HG02678 (cell line): ENCODE measurements around the gene ACOXL.

Experiments
- ATAC-seq: cut with Tn5 transposase; IDR thresholded peaks from one replicate; pipeline ENCODE4 v1.9.1; 2021; ENCODE audit warnings: mild to moderate bottlenecking, moderate library complexity; ENCODE audit not compliant: unreplicated experiment

ACOXL gene

DNA sequence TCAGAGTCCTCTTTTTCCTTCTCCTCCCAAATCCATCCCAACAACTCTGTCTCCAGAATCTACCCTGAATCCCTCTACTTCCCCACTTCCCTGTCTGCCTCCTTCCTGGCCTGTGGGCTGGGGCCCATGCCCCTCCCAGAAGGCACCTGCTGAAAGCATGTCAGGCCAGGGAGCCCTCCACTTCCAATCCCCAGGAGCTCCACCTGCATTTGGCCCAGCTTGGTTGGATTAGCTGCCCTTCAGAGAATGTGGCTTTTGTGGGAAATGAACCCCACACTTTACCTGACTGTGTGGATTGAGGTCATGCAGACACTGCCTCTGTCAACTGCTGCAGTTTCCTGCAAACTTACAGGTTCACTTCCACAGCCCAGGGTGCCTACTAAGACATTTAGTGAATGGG, 58.5 kb downstream of the ACOXL start:
- no peak for ATAC-seq

DNA sequence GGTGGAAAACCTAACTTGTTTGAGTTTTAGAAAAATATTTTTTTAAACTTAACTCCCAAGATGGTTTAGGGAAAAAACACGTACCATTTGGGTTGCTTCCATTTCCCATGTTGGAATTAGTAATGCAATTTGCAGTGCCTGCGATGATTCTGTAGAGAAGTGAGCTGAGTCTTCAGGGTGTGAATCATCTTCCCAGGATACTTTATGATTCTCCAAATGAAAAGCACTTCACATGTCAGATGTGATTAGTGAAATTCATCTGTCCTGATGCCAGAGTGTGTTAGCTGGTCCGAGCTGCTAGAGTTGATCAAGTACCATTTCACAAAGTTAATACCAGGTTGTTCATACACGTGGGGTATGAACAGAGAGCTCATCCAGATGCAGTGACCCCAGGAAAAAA, 59.1 kb downstream of the ACOXL start:
- no peak for ATAC-seq

DNA sequence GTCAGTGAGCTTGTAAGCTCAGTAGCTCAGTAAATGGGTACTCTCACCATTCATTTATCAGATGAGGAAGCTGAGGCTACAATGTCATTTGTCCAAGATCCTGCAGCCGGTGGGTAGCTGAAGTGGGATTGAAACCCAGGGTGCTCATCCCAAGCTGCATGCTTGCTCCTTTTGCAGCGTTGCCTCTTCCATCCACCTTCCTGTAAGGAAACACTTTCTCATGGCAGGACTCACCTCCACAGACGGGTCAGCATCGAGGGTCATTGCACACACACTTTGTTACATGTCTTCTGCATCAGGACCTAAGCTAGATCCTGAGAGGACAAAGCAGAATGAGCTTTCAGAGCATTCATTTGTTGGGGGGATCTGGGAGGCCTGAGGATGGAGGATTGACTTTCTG, 60.7 kb downstream of the ACOXL start:
- no peak for ATAC-seq

DNA sequence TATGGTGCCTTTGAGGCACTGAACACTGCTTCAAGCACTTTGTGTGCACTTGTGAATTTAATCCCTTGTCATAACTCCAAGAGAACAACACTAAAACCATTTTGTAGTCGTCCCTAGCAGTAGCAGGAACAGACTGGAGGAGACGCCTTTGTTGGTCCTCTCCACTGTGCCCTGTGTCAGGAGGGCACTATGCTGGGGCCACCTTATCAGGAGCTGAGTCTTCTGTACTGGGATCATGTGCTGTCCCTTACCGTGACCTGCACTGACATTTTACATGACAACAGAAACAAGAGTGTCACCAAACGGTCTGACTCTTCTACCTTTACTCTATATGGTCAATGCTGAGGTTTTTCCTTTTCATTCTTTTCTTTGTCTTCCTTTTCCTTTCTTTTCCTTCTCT, 62.0 kb downstream of the ACOXL start:
- ATAC-seq = no peak

DNA sequence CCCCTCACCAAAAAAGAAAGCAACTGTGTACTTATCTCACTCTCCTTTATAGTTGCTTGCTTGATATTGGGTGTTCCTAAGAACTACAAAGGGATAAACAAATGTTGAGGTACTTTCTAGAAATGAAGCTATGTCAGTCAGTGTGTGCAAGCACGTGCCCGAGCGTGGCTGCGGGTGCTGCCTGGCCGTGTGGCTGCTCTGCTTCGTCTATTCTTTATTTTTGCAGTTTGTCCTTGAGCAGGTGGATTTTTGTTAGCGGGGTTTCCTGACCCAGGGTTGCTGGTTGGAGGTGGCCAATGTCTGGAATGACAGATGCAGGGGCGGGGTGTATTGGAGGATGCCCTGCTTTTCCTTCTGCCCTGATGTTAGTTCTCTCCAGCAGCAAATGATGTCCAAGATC, 62.6 kb downstream of the ACOXL start:
- ATAC-seq = no peak

DNA sequence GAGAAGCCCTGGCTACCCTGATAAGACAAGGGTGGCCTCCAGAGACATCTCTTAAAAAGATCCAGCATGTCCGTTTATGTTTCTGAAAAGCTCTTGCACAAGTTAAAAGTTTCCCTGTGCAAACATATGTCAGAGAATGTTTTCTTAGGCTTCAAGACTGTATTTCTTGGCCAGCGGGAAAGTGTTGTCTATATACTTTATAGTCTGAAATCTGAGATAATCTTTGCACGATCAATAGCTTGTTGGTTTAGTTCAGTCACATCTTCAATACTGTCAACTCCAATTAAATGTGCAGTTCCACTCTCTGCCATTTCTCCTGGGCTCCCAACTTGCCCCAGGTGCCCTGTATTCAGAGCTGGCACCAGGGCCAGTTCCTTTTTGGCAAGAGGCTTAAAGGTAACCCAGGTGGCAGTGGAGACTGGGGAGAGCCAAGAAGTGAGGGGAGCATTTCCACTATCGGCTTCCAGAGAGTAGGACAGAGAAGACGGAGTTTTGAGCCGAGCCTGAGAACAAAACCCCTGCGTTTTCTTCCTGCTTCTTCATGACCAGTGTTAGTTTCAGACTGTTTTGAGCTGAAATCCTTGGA, 64.4 kb downstream of the ACOXL start:
- no peak for ATAC-seq

DNA sequence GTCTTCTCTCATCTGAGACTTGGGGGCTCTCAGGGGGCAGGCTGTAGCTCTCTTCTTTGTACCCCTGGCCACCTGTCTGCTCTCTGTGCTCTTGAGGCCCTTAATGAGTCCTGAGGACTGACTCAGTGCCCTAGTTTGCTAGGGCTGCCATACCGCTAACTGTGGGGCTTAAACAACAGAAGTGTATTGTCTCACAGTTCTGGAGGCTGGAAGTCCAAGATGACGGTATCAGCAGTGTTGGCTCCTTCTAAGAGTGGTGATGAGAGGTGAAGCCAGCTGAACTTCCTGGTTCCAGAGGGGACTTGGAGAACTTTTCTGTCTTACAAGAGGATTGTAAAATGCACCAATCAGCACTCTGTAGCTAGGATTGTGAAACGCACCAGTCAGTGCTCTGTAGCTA, 67.0 kb downstream of the ACOXL start:
- ATAC-seq = no peak

DNA sequence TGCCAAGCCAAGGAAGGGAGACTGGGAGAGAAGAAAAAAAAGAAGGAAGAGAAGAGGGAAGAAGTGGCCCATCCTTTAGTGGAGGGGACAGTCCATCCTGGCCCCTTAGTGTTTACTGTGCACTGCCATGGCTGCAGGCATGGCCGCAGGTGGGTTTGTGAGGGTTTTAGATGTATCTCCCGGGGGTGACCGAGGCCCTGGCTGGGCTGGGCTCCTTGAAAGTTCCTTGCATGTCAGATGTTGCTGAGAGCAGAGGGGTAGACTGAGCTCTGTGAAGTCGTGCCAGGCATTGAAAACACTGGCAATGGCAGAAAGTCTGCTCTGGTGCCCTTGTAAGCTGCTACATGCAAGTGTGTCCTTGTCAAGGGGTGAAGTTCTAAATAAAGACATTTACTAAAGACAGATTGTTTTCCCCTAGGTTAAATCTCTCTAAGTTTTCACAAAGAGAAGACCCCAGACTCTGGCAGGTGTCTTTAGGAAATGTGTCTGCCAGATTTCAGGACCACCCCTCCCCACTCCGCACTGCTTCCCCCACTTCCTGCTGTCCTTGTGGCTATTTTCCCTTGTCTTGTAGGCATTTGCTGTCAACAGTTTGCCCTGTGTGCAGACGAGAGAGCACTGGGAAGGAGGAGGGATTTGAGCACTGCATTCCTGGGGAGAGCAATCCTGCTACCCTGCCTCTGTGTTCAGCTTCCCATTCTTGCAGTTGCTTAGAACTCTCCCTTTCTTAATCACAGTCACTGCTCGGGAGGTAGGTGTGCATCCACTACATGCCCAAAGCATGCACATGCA, 68.4 kb downstream of the ACOXL start:
- no peak for ATAC-seq

DNA sequence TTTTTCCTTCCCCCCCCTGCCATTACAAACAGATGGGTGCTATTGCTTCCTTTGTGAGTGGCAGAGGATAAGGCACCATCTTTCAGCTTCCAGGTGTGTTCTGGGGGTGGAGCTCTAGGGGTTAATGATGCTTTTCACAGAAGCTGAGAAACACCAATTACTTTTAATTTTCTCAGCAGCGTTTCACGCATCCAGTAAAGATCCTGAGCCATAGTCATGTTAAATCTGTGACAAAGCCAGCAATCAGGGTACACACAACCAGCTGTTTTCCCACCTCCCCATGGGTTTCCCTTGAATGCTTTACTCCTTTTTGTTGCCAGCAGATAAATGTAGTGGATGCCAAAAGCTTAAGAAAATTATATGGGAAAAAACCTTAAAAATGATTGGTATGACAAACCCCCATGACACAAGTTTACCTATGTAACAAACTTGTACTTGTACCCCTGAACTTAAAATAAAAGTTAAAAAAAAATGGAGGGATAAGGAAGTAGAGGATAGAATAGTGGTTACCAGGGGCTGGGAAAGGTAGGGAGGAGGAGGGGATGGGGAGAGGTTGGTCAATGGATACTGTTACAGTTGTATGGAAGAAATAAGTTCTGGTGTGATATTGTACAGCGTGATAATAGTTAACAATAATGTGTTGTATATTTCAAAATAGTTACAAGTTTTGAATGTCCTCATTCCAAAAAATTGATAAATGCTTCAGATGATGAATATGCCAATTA, 70.0 kb downstream of the ACOXL start:
- ATAC-seq = no peak

DNA sequence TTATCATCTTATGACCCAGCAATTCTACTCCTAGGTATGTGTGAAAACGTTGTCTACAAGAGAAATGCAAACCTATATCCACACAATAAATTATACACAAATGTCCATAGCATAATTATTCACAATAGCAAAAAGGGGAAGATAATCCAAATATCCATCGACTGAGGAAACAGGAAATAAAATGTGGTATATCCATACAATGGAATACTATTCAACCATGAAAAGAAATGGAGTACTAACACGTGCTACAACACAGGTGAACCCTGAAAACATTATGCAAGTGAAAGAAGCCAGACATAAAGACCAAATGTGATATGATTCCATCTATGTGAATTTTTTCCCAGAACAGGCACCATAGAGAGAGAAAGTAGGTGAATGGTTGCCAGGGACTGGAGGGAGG, 72.1 kb downstream of the ACOXL start:
- no peak for ATAC-seq

DNA sequence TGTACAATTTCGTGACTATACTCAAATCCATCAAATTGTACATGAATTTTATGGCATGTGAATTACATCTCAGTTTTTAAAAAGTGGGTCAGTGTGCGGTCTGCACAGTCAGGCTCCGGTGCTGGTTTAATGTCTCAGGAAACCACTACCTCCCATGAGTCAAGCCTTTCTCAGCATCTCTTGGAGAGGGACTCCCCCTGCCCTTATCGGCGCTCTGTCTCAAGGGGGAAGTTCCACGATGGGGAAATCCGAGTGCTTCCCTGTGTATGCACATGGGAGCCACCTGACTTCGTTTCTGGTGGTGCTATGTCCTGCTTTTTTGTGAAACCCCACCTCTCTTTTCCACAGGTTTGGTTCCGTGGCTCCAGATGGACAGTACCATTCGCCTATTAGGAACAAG, 72.5 kb downstream of the ACOXL start:
- no peak for ATAC-seq

DNA sequence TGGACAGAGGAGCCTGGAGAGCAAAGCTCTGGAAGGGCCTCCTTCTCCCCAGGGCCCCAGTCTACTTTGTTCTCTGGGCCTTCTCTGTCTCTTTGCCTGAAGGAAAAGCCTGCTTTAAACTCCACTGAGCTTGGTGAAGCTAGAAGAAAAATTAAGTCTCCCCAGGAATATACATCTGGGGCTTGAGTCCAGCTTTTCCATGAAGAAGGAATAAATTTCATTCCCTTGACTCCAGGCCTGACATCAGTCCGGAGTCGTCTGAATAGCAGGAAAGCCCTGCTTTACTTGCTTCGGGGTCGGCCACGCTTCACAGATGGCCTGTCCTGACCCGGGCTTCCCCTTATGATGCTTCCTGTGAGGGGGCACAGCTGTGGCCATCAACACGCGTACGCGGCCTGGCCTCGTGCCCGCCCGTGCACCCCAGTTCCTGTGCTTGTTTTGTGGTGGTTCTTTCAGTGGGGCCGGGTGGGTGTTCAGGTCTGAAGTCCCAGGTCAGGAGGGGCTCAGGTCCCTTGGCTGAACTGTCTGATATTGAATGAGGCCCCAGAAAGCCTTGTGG, 73.6 kb downstream of the ACOXL start:
- peak; percentile 51 for ATAC-seq

DNA sequence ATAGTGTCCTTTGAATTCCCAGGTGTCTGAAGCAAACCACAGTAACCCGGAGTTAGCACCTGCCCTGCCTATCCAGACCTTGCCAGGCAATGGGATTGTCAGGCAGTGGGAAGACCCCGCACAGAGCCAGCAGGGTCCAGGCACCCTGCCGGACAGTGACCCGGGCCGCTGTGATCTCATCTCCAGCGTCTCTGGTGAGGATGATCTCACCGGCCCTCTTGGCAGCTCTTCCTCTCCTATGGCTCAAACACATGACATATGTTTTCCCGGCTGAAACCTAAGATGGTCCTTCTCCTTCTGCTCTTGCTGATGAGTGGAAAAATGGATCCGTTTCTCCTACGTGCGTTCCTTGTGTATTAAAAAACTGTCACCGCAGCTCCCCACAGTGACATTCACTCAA, 75.1 kb downstream of the ACOXL start:
- ATAC-seq = no peak

DNA sequence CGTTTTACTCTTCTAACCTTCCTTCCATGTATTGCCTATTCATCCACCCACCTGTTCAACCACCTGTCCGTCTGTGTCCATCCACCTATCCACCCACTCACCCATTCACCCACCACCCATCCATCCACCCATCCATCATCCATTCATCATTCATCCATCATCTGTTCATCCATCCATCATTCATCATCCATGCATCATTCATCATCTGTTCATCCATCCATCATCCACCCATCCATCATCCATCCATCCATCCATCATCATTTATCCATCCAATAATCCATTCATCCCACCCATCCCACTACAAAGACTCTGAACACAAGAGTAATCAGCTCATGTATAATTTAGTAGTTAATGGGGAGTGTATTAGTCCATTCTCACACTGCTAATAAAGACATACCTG, 78.0 kb downstream of the ACOXL start:
- ATAC-seq = no peak

DNA sequence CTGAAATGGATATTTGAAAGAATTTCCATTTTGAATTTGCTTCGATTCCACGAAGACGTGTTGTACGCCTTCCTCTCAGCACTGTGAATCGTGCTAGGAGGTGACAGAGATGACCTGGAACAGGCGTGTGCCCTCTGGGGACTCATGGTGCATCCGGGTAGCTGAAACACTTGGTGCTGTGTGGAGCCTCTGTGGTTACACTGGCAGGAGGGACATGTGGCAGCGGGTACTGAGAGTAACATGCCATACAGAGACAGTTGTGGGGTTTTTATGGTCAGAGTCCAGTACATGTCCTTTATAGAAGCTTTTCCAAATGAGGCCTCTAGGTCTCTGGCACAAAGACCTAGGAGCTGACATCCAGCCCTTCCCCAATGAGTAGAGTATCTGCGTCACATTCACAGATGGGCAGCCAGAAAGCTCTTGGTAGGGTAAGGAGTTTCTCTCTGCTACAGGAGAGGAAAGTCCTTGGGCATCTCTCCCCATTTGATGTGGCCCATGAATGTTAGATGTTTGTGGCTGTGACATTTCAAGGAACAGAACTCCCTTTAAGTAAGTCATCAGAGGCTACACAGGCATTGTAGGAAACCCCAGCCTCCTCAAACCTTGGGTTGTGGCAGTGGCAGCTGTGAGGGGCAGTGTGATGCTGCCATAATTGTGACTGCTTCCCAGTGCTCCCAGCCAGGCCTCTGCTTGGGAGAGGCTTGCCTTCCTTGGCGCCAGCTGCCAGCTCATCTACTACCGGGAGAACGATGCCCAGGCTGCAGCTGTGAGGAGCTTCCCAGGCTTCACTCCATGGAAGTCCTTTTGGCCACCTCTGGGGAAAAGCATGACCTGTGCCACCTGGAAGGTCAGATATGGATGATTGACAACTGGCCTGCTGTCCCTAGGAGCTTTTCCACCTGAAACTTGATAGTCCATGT, 80.6 kb downstream of the ACOXL start:
- ATAC-seq = no peak

DNA sequence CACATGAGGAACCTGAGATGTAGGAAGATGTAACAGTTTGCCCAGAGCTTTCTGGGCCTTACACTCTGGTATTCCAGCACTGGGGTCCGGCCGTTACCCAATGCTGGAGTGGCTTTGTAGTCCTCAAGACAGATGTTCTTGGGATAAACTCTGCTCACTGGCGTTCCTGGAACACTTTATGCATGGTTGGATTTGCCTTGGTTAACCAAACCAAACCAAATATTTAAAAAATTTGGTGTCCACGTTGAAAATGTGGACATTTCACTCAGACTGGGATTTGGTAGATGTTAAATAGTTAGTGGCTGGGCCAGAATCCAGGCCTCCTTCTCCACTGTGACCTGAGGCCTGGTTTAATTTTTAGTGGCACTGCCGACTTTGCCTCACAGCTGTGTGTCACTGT, 81.5 kb downstream of the ACOXL start:
- ATAC-seq = no peak

DNA sequence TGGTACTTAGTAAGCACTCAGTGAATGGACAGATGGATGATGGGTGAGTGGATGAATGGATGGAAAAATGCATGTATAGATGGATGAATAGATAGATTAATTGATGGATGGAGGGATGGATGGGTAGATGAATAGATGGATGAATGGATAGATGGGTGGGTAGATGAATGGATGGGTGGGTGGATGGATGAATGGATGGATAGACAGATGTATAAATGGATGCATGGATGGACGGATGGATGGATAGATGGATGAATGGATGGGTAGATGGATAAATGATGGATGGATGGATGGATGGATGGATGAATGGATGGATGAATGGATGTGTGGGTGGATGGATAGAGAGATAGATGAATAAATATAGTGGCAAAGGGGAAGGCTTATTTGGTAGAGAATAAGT, 83.6 kb downstream of the ACOXL start:
- no peak for ATAC-seq

DNA sequence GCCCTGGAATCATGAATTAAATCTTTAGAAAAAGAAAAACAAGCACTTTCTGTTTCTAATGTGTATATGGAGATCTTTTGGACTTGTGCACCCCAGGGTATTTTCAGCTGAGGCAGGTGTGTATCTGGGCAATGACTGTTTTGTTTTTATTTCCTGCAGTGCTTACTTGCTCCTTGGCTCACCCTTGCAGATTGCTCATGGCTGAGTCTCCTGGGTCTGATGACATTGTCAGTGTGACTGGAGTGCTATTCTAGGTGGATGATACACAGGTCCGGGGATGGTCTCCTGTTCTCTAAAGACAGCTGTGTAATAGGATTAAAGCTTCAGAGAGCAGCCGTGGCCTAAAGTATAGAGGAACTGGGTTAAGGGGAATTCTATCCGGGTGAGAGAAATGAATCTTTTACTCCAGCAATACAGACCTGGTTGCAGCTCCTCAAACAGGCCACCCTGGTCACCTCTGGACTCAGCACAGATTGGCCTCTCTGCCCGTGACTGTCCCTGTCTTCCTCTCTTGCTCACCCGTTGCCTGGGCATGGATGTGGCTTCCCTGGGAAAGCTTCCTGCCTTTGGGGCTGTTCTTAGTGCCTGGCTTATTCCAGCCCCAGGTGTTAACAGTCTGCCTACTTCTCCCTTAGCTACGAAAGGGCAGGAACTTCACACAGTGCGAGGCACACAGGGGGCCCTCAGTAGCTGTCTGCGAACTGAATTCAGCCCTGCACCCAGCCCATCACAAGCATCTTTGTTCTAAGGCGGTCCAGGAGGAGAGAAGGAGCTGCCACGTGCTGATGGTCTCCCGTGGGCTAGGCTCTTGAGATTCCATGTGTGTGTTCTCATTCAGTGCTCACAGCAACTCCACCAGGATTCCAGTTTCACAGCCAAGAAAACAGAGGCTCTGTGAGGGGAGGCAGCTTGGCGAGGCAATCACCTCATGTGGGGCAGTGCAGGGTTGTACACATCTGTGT, 84.3 kb downstream of the ACOXL start:
- no peak for ATAC-seq

DNA sequence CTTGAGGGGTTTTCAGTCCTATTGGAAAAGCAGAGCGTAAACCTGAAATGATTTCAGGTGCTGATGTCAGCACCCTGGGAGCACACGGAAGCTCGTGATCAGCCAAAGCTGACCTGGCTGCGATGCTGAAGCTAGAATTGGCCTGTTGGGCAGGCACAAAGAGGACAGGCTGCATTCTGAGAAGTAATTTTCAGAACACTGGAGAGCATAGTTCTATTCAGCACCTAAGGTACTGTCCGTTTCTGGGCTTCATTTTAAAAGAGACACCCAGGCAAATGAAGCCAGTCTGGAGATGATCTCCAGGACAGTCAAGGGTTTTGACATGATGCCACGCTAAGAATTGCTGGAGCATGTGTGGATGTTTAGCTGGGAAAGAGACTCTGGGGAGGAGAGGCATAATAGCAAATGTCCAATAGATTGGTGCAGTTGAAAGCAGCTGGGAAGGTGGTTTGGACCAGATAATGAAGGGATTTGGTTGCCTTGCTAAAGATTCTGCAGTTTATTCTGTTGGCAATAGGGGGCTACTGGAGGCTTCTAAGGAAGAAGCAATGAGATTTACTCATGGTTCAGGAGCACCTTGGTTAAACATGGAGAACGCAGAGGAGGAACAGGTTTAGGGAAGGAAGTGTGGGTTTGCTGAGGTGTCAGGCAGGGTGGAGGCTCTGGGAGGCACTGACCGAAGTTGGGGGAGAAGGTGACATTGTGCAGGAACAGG, 86.6 kb downstream of the ACOXL start:
- no peak for ATAC-seq
